ENCODE data around the gene ZNF407.
A peak's percentile ranks its signal among the peaks of the same experiment; 100 is the strongest.

The ZNF407 gene

GRCh38 chr18:74595431-74595830 is 2.2 kb upstream of the ZNF407 start:
- H3K36me3 ChIP-seq (ENCODE audit: control insufficient read depth, low read length) = peaks cover 38% of the 10 kb centered on the region
- H3K4me3 ChIP-seq (ENCODE audit: low read length) = peak overlapping the region; percentile 88
- H3K27me3 ChIP-seq (ENCODE audit: control insufficient read depth, low read length) = no peaks in the 10 kb centered on the region
- peaks cover 30% of the 10 kb centered on the region for H3K4me1 ChIP-seq (ENCODE audit: control insufficient read depth, low read length)
- H3K27ac ChIP-seq (ENCODE audit: low read depth, low read length) = no peak overlapping the region
- H3K4me2 ChIP-seq (ENCODE audit: low read length) = peak overlapping the region; percentile 93
- no peaks in the 10 kb centered on the region for H4K20me1 ChIP-seq (ENCODE audit: control insufficient read depth, insufficient read depth, low read depth, low read length)
- TF ChIP-seq EZH2phosphoT487 (IDR thresholded peaks at IDR 0.05; ENCODE audit: borderline replicate concordance, low read length) (no peak), CTCF (IDR thresholded peaks at IDR 0.05; ENCODE audit: low read depth, low read length, poor library complexity, severe bottlenecking) (no peak)
- no peaks in the 10 kb centered on the region for H3K9me2 ChIP-seq (replicated peaks; ENCODE audit: control insufficient read depth, low read length)
- peaks cover 6% of the 10 kb centered on the region; the same call in 1 of the 2 replicates for H3F3A ChIP-seq (ENCODE audit: control insufficient read depth, insufficient read depth)
- no peaks in the 10 kb centered on the region for H3K9me3 ChIP-seq (ENCODE audit: control insufficient read depth, insufficient read depth, low read length)
- peaks cover 52% of the 10 kb centered on the region for H3K79me2 ChIP-seq (ENCODE audit: control insufficient read depth, low read length)

GRCh38 chr18:74597034-74597661 is 522 bp upstream of the ZNF407 start:
- Histone ChIP-seq H3K79me2 (ENCODE audit: control insufficient read depth, low read length) (peaks cover 69% of the 10 kb centered on the region), H3K9me3 (ENCODE audit: control insufficient read depth, insufficient read depth, low read length) (no peaks in the 10 kb centered on the region), H4K20me1 (ENCODE audit: control insufficient read depth, insufficient read depth, low read depth, low read length) (no peaks in the 10 kb centered on the region), H3K9me2 (replicated peaks; ENCODE audit: control insufficient read depth, low read length) (no peaks in the 10 kb centered on the region), H3K4me2 (ENCODE audit: low read length) (peak overlapping the region; percentile 93), H3K27me3 (ENCODE audit: control insufficient read depth, low read length) (no peaks in the 10 kb centered on the region), H3K27ac (ENCODE audit: low read depth, low read length) (peak overlapping the region; percentile 87), H3K36me3 (ENCODE audit: control insufficient read depth, low read length) (peaks cover 38% of the 10 kb centered on the region), H3K4me1 (ENCODE audit: control insufficient read depth, low read length) (peaks cover 30% of the 10 kb centered on the region), H3F3A (ENCODE audit: control insufficient read depth, insufficient read depth) (peaks cover 6% of the 10 kb centered on the region; the same call in 1 of the 2 replicates), H3K4me3 (ENCODE audit: low read length) (peak overlapping the region; percentile 88)
- no peak for TF ChIP-seq CTCF (IDR thresholded peaks at IDR 0.05; ENCODE audit: low read depth, low read length, poor library complexity, severe bottlenecking)
- no peak for TF ChIP-seq EZH2phosphoT487 (IDR thresholded peaks at IDR 0.05; ENCODE audit: borderline replicate concordance, low read length)

- H3K4me2 ChIP-seq (ENCODE audit: low read length) = peak overlapping the region; percentile 93
- H3K9me3 ChIP-seq (ENCODE audit: control insufficient read depth, insufficient read depth, low read length) = no peaks in the 10 kb centered on the region
- TF ChIP-seq CTCF (IDR thresholded peaks at IDR 0.05; ENCODE audit: low read depth, low read length, poor library complexity, severe bottlenecking) (peak; percentile 16), EZH2phosphoT487 (IDR thresholded peaks at IDR 0.05; ENCODE audit: borderline replicate concordance, low read length) (no peak)
- peaks cover 31% of the 10 kb centered on the region for H3K36me3 ChIP-seq (ENCODE audit: control insufficient read depth, low read length)
- peak overlapping the region; percentile 88 for H3K4me3 ChIP-seq (ENCODE audit: low read length)
- peaks cover 30% of the 10 kb centered on the region for H3K4me1 ChIP-seq (ENCODE audit: control insufficient read depth, low read length)
- peak overlapping the region; percentile 87 for H3K27ac ChIP-seq (ENCODE audit: low read depth, low read length)
- peaks cover 83% of the 10 kb centered on the region for H3K79me2 ChIP-seq (ENCODE audit: control insufficient read depth, low read length)
- no peaks in the 10 kb centered on the region for H4K20me1 ChIP-seq (ENCODE audit: control insufficient read depth, insufficient read depth, low read depth, low read length)
- no peaks in the 10 kb centered on the region for H3K9me2 ChIP-seq (replicated peaks; ENCODE audit: control insufficient read depth, low read length)
- H3K27me3 ChIP-seq (ENCODE audit: control insufficient read depth, low read length) = no peaks in the 10 kb centered on the region
- H3F3A ChIP-seq (ENCODE audit: control insufficient read depth, insufficient read depth) = peaks cover 6% of the 10 kb centered on the region; the same call in 1 of the 2 replicates
Measured at GRCh38 chr18:74598350-74599001, 806 bp downstream of the ZNF407 start.
